Common myeloid progenitor, CD34-positive (primary cell): ENCODE measurements around the gene DIAPH3.

ENCODE experiments used
- CTCF ChIA-PET: fragments of 350-600 bp; sonication (Branson Sonifier 250); formaldehyde crosslinking; loops from one replicate; lab custom pipeline; 2021; ENCODE audit warnings: antibody characterized with exemption; lab: Charles Lee
- POLR2A ChIA-PET: fragments of 350-600 bp; sonication (Branson Sonifier 250); formaldehyde crosslinking; loops from one replicate; lab custom pipeline; 2021; ENCODE audit warnings: antibody characterized with exemption; lab: Charles Lee
- DNase-seq, 3 donors: peaks; one replicate each; pipeline versions ENCODE4 v3.0.0 to v3.0.0-alpha.2; 2013
- H3K27ac ChIP-seq, 2 experiments: 1 replicate in 1 of 2; 2 replicates in 1 of 2; pipeline ENCODE4 v1.7.0; 2013; ENCODE audit warnings: inconsistent platforms in 2 of 2, low read length in 2 of 2, mild to moderate bottlenecking in 2 of 2, low read depth in 1 of 2, moderate library complexity in 1 of 2; ENCODE audit not compliant: severe bottlenecking in 2 of 2, insufficient read depth in 1 of 2, poor library complexity in 1 of 2
- H3K27me3 ChIP-seq, 5 experiments: replicated peaks in 2 of 5; 1 replicate in 3 of 5; 2 replicates in 2 of 5; pipeline versions ENCODE4 v1.6.1 to v1.7.0; 2013; ENCODE audit warnings: low read length in 4 of 5, mild to moderate bottlenecking in 2 of 5, moderate library complexity in 2 of 5, inconsistent platforms in 1 of 5; ENCODE audit not compliant: insufficient read depth in 5 of 5, control insufficient read depth in 4 of 5
- H3K36me3 ChIP-seq, 4 experiments: 1 replicate in 2 of 4; 2 replicates in 2 of 4; pipeline versions ENCODE4 v1.6.1 to v1.7.0; 2013; ENCODE audit warnings: low read length in 3 of 4, control low read depth in 1 of 4, mild to moderate bottlenecking in 1 of 4; ENCODE audit not compliant: control insufficient read depth in 4 of 4, insufficient read depth in 4 of 4
- H3K4me1 ChIP-seq, 4 experiments: 1 replicate in 3 of 4; 2 replicates in 1 of 4; pipeline versions ENCODE4 v1.6.1 to v1.7.1; 2013; ENCODE audit warnings: low read length in 3 of 4, mild to moderate bottlenecking in 3 of 4, control low read depth in 1 of 4, inconsistent platforms in 1 of 4, moderate library complexity in 1 of 4; ENCODE audit not compliant: control insufficient read depth in 4 of 4, insufficient read depth in 4 of 4; ENCODE audit errors: control extremely low read depth in 1 of 4
- H3K4me3 ChIP-seq, 7 experiments: 1 replicate in 4 of 7; 2 replicates in 3 of 7; pipeline versions ENCODE4 v1.5.1 to v1.7.0; 2013; ENCODE audit warnings: mild to moderate bottlenecking in 7 of 7, low read length in 6 of 7, moderate library complexity in 6 of 7, inconsistent platforms in 2 of 7, low read depth in 2 of 7, control low read depth in 1 of 7; ENCODE audit not compliant: insufficient read depth in 4 of 7, control insufficient read depth in 1 of 7; ENCODE audit errors: extremely low read depth in 1 of 7
- H3K9me3 ChIP-seq, 5 experiments: 1 replicate in 4 of 5; 2 replicates in 1 of 5; pipeline versions ENCODE4 v1.6.1 to v1.7.1; 2013; ENCODE audit warnings: low read length in 4 of 5, mild to moderate bottlenecking in 2 of 5, inconsistent platforms in 1 of 5, low read depth in 1 of 5, moderate library complexity in 1 of 5; ENCODE audit not compliant: control insufficient read depth in 4 of 5, insufficient read depth in 2 of 5; ENCODE audit errors: control extremely low read depth in 1 of 5
- WGBS: methylation state at CpG from one replicate; pipeline ENCODE4 v1.1.5; 2013; ENCODE audit not compliant: insufficient coverage; 5-methylcytosine and 5-hydroxymethylcytosine counted together

The DIAPH3 gene

DNA sequence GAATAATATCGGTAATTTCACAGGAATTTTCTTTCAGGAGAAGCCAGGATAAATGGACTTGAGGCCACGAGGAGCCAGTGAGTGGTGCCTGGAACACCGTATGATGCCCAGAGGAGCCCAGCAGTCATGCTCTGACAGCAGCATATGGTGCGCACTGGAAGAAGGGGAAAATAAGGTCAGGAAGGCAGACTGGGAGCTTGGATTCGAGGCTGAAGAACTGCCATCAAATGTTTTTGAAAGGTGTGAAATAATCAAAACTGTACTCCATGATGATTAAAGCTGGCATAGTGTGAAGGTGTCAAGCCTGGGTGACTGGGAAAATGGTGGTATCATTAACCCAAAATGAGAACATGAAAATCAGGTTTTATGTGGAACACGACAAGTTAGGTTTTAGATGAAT is 374.2 kb downstream of the DIAPH3 start:
- ChIA-PET POLR2A (no interaction called here), CTCF (no interaction called here)
- Histone ChIP-seq H3K4me3 (no peak overlapping the region), H3K27ac (no peak overlapping the region), H3K4me1 (no peaks in the 10 kb centered on the region), H3K9me3 (peaks cover 0 to 2% (median 0%) of the 10 kb centered on the region in 5 experiments), H3K27me3 (no peaks in the 10 kb centered on the region), H3K36me3 (no peaks in the 10 kb centered on the region)
- no peak for DNase-seq
- WGBS, result 100% methylated on average over 5 of the region's 6 CpGs

DNA sequence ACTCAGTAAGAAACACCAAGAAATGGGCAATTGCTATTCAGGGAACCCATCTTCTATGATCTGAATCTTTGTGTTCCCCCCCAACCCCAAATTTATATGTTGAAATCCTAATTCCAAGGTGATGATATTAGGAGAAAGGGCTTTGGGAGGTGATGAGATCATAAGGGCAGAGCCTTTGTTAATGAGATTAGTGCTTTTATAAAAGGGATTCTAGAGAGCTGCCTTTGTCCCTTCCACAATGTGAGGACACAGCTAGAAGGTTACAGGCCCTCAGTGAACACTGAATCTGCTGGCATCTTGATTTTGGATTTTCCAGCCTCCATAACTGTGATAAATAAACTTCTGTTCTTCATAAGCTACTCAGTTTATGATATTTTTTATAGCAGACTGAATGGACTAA is 376.0 kb downstream of the DIAPH3 start:
- Histone ChIP-seq H3K27me3 (no peaks in the 10 kb centered on the region), H3K4me3 (no peak overlapping the region), H3K36me3 (no peaks in the 10 kb centered on the region), H3K9me3 (peaks cover 0 to 2% (median 0%) of the 10 kb centered on the region in 5 experiments), H3K4me1 (no peaks in the 10 kb centered on the region), H3K27ac (no peak overlapping the region)
- ChIA-PET CTCF (no interaction called here), POLR2A (no interaction called here)
- no peak for DNase-seq

DNA sequence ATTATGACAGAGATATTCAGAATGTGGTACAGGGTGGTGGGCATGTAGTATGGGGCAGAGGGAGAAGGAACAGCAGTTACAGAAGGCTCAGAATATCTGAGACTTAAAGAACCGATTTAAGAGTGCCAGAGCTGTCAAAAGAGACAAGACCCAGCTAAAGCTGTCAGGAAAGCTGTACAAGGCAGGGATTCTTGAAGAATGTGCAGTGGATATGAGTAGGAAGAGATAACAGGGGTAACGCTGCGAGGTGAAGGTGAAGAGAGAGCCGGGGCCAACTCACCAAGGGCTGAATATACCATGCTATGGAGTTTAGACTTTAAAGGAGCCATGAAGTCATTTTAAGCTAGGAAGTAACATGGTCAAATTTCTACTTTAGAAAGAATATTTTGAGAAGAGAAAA is 381.0 kb downstream of the DIAPH3 start:
- CTCF ChIA-PET, result no interaction called here
- Histone ChIP-seq H3K4me3 (no peak overlapping the region), H3K27ac (no peak overlapping the region), H3K27me3 (no peaks in the 10 kb centered on the region), H3K36me3 (no peaks in the 10 kb centered on the region), H3K4me1 (no peaks in the 10 kb centered on the region), H3K9me3 (no peaks in the 10 kb centered on the region)
- no peak for DNase-seq
- POLR2A ChIA-PET, result no interaction called here
- WGBS, result 92% methylated on average over 2 of the region's 4 CpGs

DNA sequence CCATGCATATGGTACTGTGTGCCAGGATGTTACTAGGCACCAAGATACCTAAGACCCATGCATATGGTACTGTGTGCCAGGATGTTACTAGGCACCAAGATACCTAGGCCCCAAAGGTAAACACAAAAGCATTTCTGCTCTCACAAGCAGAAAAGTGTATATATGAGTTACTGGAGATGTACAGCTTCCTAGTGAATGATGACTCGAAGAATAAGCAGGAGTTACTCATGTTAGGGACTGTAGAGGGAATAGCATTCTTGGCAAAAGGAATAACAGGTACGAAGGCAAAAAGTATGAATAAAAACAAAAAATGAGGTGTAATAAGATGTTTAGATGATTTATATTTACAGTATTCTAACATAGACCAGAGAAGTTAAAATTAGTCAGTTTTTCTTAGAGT is 383.7 kb downstream of the DIAPH3 start:
- CTCF ChIA-PET, result no interaction called here
- 100% methylated on average over 1 of the region's 2 CpGs for WGBS
- H3K36me3 ChIP-seq, result no peaks in the 10 kb centered on the region
- no peak overlapping the region for H3K4me3 ChIP-seq
- no peaks in the 10 kb centered on the region for H3K27me3 ChIP-seq
- H3K9me3 ChIP-seq, result no peaks in the 10 kb centered on the region
- POLR2A ChIA-PET, result interaction anchor here (0.7 kb wide), 1 partner anchor 407 kb away, joined by 3 read pairs; no protein-coding TSS in a partner anchor
- DNase-seq, result no peak
- no peaks in the 10 kb centered on the region for H3K4me1 ChIP-seq
- no peak overlapping the region for H3K27ac ChIP-seq

DNA sequence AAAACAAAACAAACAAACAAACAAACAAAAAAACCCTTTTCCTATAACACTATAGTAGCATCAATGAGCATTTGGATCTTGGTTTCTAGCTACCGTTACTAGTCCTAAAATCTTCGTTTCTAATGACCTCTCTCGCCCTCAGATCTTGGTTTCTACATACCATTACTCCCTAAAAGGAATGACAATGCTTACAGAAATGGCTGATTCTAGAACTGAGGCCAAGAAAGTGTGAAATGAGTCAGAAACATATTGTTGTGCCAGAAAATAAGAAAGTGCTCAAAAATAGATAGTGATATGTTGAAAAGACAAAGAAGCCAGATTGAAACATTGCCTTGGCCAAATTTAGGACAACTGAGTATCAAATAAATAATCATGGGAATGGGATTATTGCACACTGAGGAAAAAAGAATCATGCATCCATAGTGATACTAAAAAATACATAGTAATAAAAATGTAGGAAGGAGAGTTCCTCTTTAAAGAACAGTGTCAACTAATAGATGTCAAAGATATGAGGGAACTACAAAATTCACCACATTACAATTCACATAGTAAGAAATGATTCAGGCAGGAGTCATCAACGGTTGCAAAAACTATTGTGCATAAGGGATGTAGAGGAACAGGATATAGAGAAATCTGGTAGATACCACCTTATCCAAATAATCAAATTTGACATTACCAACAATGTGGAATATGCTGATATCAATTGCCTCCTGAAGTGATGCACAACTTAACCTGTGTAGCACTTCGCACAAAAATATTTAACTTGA is 386.6 kb downstream of the DIAPH3 start:
- Histone ChIP-seq H3K27ac (no peak overlapping the region), H3K36me3 (no peaks in the 10 kb centered on the region), H3K9me3 (no peaks in the 10 kb centered on the region), H3K4me3 (no peak overlapping the region), H3K4me1 (no peaks in the 10 kb centered on the region), H3K27me3 (no peaks in the 10 kb centered on the region)
- CTCF ChIA-PET, result no interaction called here
- POLR2A ChIA-PET, result no interaction called here
- DNase-seq, result no peak
- WGBS, result 90% methylated on average over 2 of the region's 5 CpGs

DNA sequence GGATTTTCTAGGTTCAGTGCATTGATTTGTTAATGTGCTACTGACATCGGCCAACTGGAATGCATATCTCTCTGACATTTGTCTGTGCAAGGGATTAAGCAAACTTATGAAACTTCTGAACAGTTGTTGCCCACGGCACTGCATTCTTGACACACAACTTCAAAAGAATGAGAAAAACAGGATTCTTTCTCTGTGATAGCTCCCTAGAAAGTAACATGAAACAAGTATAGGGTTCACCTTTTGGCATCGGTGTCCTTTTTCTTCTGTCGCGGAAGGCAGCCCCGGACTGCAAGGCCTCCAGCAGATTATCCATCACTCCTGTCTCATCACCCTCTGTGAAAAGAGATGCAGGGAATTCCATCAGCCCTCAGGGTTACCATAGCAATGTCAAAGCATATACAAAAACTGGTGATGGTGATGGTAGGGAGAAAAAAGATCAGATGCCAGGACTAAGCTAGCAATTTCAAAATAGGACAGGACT is 389.2 kb downstream of the DIAPH3 start:
- Histone ChIP-seq H3K36me3 (no peaks in the 10 kb centered on the region), H3K4me1 (no peaks in the 10 kb centered on the region), H3K9me3 (no peaks in the 10 kb centered on the region), H3K4me3 (no peak overlapping the region), H3K27me3 (no peaks in the 10 kb centered on the region), H3K27ac (no peak overlapping the region)
- ChIA-PET POLR2A (no interaction called here), CTCF (interaction anchor here (1.1 kb wide), 1 partner anchor 657 kb away, joined by 3 read pairs; no protein-coding TSS in a partner anchor)
- DNase-seq, result no peak
- 98% methylated on average over 4 of the region's 6 CpGs for WGBS

DNA sequence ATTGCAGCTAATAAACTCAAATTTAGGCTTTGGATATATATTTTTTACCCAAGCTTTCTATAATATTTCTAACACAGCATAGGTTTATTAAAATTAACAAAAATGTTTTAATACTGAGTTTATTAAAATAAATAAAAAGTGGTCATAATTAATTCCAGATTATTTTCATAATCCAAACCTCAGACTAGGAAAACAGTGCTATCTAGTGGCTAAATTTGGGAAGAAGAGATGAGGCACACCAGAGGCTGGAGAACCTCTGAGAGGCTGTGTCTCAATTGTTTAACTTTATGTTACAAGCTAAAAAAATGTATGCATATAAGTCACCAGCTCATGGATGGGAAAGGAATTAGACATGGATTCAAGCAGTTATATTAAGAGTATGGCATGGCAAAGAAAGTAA is 392.5 kb downstream of the DIAPH3 start:
- ChIA-PET CTCF (interaction anchor here (0.7 to 1.7 kb wide), 6 partner anchors 58 to 559 kb away, joined by 3 to 7 read pairs (median 3); no protein-coding TSS in a partner anchor), POLR2A (no interaction called here)
- DNase-seq, result peak in 1 of 3 donors; percentile 1
- no peaks in the 10 kb centered on the region for H3K9me3 ChIP-seq
- H3K27me3 ChIP-seq, result no peaks in the 10 kb centered on the region
- H3K27ac ChIP-seq, result no peak overlapping the region
- H3K36me3 ChIP-seq, result no peaks in the 10 kb centered on the region
- H3K4me3 ChIP-seq, result no peak overlapping the region
- H3K4me1 ChIP-seq, result no peaks in the 10 kb centered on the region
